Midbrain (tissue), 1 donor: ENCODE data around the gene ATG2B.

Experiments used
- DNase-seq: peaks from one replicate; lab custom pipeline; 2025; lab: John Stamatoyannopoulos, UW

ATG2B gene

GRCh38 chr14:96271421-96271762 is 91.7 kb downstream of the ATG2B start:
- DNase-seq = no peak

- no peak for DNase-seq
Observed at GRCh38 chr14:96270565-96271420, 92.3 kb downstream of the ATG2B start.

- no peak for DNase-seq
Observed at GRCh38 chr14:96269359-96269710, 93.8 kb downstream of the ATG2B start.

- DNase-seq = no peak
Observed at GRCh38 chr14:96268431-96269358, 94.4 kb downstream of the ATG2B start.

GRCh38 chr14:96267916-96268315 is 95.2 kb downstream of the ATG2B start:
- no peak for DNase-seq

GRCh38 chr14:96267336-96267735 is 95.8 kb downstream of the ATG2B start:
- no peak for DNase-seq

GRCh38 chr14:96265383-96266095 is 97.6 kb downstream of the ATG2B start:
- DNase-seq = no peak

GRCh38 chr14:96264853-96265252 is 98.3 kb downstream of the ATG2B start:
- no peak for DNase-seq

GRCh38 chr14:96264200-96264553 is 99.0 kb downstream of the ATG2B start:
- no peak for DNase-seq

GRCh38 chr14:96263347-96264199 is 99.6 kb downstream of the ATG2B start:
- no peak for DNase-seq

- no peak for DNase-seq
Observed at GRCh38 chr14:96261772-96262655, 101.1 kb downstream of the ATG2B start.

GRCh38 chr14:96261053-96261452 is 102.1 kb downstream of the ATG2B start:
- no peak for DNase-seq

- no peak for DNase-seq
Observed at GRCh38 chr14:96260341-96260821, 102.8 kb downstream of the ATG2B start.

GRCh38 chr14:96257900-96258299 is 105.2 kb downstream of the ATG2B start:
- no peak for DNase-seq

- no peak for DNase-seq
Observed at GRCh38 chr14:96257056-96257455, 106.1 kb downstream of the ATG2B start.

- no peak for DNase-seq
Observed at GRCh38 chr14:96256407-96256806, 106.7 kb downstream of the ATG2B start.

- no peak for DNase-seq
Observed at GRCh38 chr14:96255501-96256366, 107.4 kb downstream of the ATG2B start, which contains the start of gene BDKRB1. TSS of gene BDKRB1 (plus strand) at chr14:96256210. CDS start at chr14:96263683, 7,473 bp downstream.

- no peak for DNase-seq
Observed at GRCh38 chr14:96254687-96255086, 108.5 kb downstream of the ATG2B start.

- DNase-seq = no peak
Observed at GRCh38 chr14:96252999-96253539, 110.1 kb downstream of the ATG2B start.
